ENCODE data around the gene C20orf144. TPM values are rescaled to one million over a fixed set of nuclear protein-coding genes. Genes with fewer than 3 reads are reported as not detected.

C20orf144 gene
- total and polyA plus RNA-seq, 4 donors: not detected

GRCh38 chr20:33649201-33649681 lies 12.9 kb upstream of the C20orf144 start (continued):
- no peak for TF ChIP-seq REST (IDR thresholded peaks at IDR 0.05)

GRCh38 chr20:33650111-33650752 lies 11.9 kb upstream of the C20orf144 start:
- Histone ChIP-seq H3K4me3 (ENCODE audit: low read depth in 1 of 3, low read length in 3 of 3) (no peak overlapping the region), H3K27ac (ENCODE audit: low read depth in 1 of 2, low read length in 2 of 2) (no peak overlapping the region), H3K36me3 (ENCODE audit: control insufficient read depth in 4 of 4, insufficient read depth in 3 of 4, low read depth in 1 of 4, low read length in 3 of 4) (peaks cover 0 to 4% (median 2%) of the 10 kb centered on the region in 4 donors), H3K4me1 (ENCODE audit: control insufficient read depth in 4 of 4, insufficient read depth in 4 of 4, low read length in 3 of 4) (peaks cover 0 to 36% (median 28%) of the 10 kb centered on the region in 4 donors), H3K9ac (ENCODE audit: low read depth in 1 of 2, low read length in 2 of 2) (no peak overlapping the region), H3K27me3 (ENCODE audit: control insufficient read depth in 4 of 4, insufficient read depth in 4 of 4, low read length in 3 of 4) (no peaks in the 10 kb centered on the region), H3K9me3 (ENCODE audit: control insufficient read depth in 4 of 4, low read length in 3 of 4) (no peaks in the 10 kb centered on the region)
- no peak for TF ChIP-seq HNF4G (IDR thresholded peaks at IDR 0.05)
- 89% methylated on average over 11 of the region's 11 CpGs for WGBS
- no peak for DNase-seq (ENCODE audit: low spot score)

GRCh38 chr20:33650753-33651561 lies 11.2 kb upstream of the C20orf144 start:
- DNase-seq (ENCODE audit: low spot score): no peak

More at GRCh38 chr20:33650753-33651561, 11.2 kb upstream of the C20orf144 start:
- H3K4me1 ChIP-seq (ENCODE audit: control insufficient read depth in 4 of 4, insufficient read depth in 4 of 4, low read length in 3 of 4): peaks cover 0 to 33% (median 28%) of the 10 kb centered on the region in 4 donors
- no peak overlapping the region for H3K9ac ChIP-seq (ENCODE audit: low read depth in 1 of 2, low read length in 2 of 2)
- H3K27me3 ChIP-seq (ENCODE audit: control insufficient read depth in 4 of 4, insufficient read depth in 4 of 4, low read length in 3 of 4): no peaks in the 10 kb centered on the region
- no peak overlapping the region for H3K4me3 ChIP-seq (ENCODE audit: low read depth in 1 of 3, low read length in 3 of 3)
- no peak overlapping the region for H3K27ac ChIP-seq (ENCODE audit: low read depth in 1 of 2, low read length in 2 of 2)
- no peaks in the 10 kb centered on the region for H3K36me3 ChIP-seq (ENCODE audit: control insufficient read depth in 4 of 4, insufficient read depth in 3 of 4, low read depth in 1 of 4, low read length in 3 of 4)
- H3K9me3 ChIP-seq (ENCODE audit: control insufficient read depth in 4 of 4, low read length in 3 of 4): no peaks in the 10 kb centered on the region
- 87% methylated on average over 10 of the region's 10 CpGs for WGBS
- TF ChIP-seq GABPA (IDR thresholded peaks at IDR 0.05 in 1 of 2, conservative IDR thresholded peaks at IDR 0.05 in 1 of 2): no peak
- TF ChIP-seq JUND (IDR thresholded peaks at IDR 0.05): no peak
- TF ChIP-seq FOXA1 (IDR thresholded peaks at IDR 0.05): no peak
- TF ChIP-seq HNF4A (conservative IDR thresholded peaks at IDR 0.05): no peak
- TF ChIP-seq ATF3 (IDR thresholded peaks at IDR 0.05): no peak
- TF ChIP-seq MAX (IDR thresholded peaks at IDR 0.05): no peak
- TF ChIP-seq YY1 (IDR thresholded peaks at IDR 0.05): no peak
- no peak for TF ChIP-seq RAD21 (IDR thresholded peaks at IDR 0.05)
- TF ChIP-seq CTCF (IDR thresholded peaks at IDR 0.05; ENCODE audit: low read depth, low read length, missing input control): no peak
- TF ChIP-seq REST (IDR thresholded peaks at IDR 0.05): no peak
- TF ChIP-seq NR2F2 (IDR thresholded peaks at IDR 0.05): no peak
- TF ChIP-seq ZBTB33 (IDR thresholded peaks at IDR 0.05): no peak
